Lower lobe of right lung (tissue), 2 donors: ENCODE measurements around the gene PIEZO2. TPM values are rescaled to one million over a fixed set of nuclear protein-coding genes. Genes with fewer than 3 reads are reported as not detected.

Source experiments
- ATAC-seq, 2 donors: fragments of 200-7000 bp; cut with Tn5 transposase; one replicate each; pipeline ENCODE4 v1.9.1; 2020 to 2022; ENCODE audit warnings: mild to moderate bottlenecking in 2 of 2, moderate library complexity in 2 of 2
- DNase-seq: peaks from one replicate; pipeline ENCODE4 v3.0.0-alpha.2; 2020
- H3K27ac ChIP-seq: fragments of 200-600 bp; one replicate; pipeline ENCODE4 v1.8.0; 2022
- H3K27me3 ChIP-seq: fragments of 200-600 bp; one replicate; pipeline ENCODE4 v1.8.0; 2022; ENCODE audit warnings: low read depth
- H3K36me3 ChIP-seq: fragments of 200-600 bp; one replicate; pipeline ENCODE4 v1.8.0; 2022; ENCODE audit warnings: mild to moderate bottlenecking
- H3K4me1 ChIP-seq: fragments of 200-600 bp; one replicate; pipeline ENCODE4 v1.8.0; 2022
- H3K4me3 ChIP-seq: fragments of 200-600 bp; one replicate; pipeline ENCODE4 v1.8.0; 2022; ENCODE audit warnings: mild to moderate bottlenecking
- H3K9me3 ChIP-seq: fragments of 200-600 bp; one replicate; pipeline ENCODE4 v1.8.0; 2022
- intact Hi-C: fragments of 100-400 bp; cut with DNase I; formaldehyde crosslinking; loops from one replicate; pipeline ENCODE4 v1.11.0; 2022
- total RNA-seq: library from RNA; stranded (reverse); fragmentation: NEBNext Ultra II Directional; extraction: Animal tissue kit (Norgen Biotek cat#: 25700); gene quantifications from one replicate; pipeline ENCODE4 v1.2.1, GENCODE V29; 2021
- TF ChIP-seq, protein P1 (sequence below): fragments of 200-600 bp; IDR thresholded peaks from one replicate; pipeline ENCODE4 v1.8.0; 2022; ENCODE audit warnings: antibody characterized with exemption, mild to moderate bottlenecking
- donor health status: DM: no; HTN: yes; CAD: no; lungs with severe emphysema.

PIEZO2 gene
- total RNA-seq, 1 donor from 2014 or later, result 11.1 TPM

DNA sequence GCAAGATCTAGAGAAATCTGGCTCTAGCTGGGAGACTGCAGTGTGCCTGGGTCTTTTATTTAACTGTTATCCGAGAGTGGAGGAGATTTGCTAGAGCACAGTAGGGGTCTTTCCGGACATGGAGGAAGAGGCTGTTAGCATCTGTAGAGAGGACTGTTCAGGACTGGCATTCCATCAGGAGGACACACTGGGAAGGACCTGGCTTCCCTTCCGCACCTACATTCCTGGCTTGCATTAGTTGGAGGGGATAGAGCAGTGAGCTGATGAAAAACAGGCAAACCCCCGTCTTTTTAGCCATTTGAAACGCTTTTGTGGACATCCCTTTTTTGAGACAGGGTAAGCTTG, 874 bp upstream of the PIEZO2 start:
- Histone ChIP-seq H3K27me3 (peaks cover 56% of the 10 kb centered on the region), H3K36me3 (no peaks in the 10 kb centered on the region), H3K27ac (no peak overlapping the region), H3K4me3 (no peak overlapping the region), H3K9me3 (no peaks in the 10 kb centered on the region), H3K4me1 (peaks cover 15% of the 10 kb centered on the region)
- ATAC-seq (no peak), DNase-seq (no peak)
- TF ChIP-seq, protein P1, sequence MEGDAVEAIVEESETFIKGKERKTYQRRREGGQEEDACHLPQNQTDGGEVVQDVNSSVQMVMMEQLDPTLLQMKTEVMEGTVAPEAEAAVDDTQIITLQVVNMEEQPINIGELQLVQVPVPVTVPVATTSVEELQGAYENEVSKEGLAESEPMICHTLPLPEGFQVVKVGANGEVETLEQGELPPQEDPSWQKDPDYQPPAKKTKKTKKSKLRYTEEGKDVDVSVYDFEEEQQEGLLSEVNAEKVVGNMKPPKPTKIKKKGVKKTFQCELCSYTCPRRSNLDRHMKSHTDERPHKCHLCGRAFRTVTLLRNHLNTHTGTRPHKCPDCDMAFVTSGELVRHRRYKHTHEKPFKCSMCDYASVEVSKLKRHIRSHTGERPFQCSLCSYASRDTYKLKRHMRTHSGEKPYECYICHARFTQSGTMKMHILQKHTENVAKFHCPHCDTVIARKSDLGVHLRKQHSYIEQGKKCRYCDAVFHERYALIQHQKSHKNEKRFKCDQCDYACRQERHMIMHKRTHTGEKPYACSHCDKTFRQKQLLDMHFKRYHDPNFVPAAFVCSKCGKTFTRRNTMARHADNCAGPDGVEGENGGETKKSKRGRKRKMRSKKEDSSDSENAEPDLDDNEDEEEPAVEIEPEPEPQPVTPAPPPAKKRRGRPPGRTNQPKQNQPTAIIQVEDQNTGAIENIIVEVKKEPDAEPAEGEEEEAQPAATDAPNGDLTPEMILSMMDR, result no peak
- intact Hi-C loops, result no loop called here

DNA sequence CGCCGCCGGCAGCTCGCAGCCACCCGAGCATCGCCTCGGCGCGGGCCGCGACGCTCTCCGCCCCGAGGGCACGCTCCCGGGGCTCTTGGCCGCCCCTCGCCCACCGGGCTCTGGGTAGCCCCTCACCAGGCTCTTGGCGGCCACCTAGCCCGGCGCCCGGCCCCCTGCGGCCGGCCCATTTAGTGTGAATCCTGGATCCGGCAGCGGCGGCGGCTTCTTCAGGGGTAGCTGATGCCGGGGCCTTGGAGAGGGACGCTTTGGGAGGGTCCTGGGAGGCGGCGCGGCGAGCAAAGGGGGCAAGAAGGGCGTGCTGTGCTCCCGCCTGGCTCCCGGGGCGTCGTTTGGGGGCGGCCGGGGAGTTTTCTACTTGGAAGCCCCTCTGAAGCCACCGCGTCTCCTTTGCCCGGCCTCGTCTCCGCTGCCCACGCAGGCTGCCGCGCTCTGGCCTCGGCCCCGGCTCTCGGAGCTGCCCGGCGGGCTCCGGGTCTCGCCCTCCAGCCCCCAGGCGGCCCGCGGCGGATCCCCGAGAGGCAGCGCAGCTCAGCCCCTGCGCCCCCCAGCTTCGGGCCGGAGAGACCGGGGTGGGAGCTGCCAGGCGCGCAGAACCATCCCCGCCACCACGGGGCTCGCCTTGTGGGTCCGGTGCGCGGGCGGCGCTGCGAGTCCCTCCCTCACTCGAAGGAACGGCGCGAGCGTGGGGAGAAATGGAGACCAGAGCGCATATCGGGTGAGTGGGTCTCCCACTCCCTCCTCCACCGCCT, 509 bp downstream of the PIEZO2 start:
- intact Hi-C loops, result no loop called here
- no peak for DNase-seq
- H3K27me3 ChIP-seq, result peaks cover 56% of the 10 kb centered on the region
- H3K9me3 ChIP-seq, result no peaks in the 10 kb centered on the region
- H3K36me3 ChIP-seq, result no peaks in the 10 kb centered on the region
- H3K4me1 ChIP-seq, result peaks cover 15% of the 10 kb centered on the region
- peak overlapping the region; percentile 52 for H3K4me3 ChIP-seq
- peak overlapping the region; percentile 49 for H3K27ac ChIP-seq
- TF ChIP-seq, protein P1, result no peak
- ATAC-seq, result peak in 1 of 2 donors; percentile 30

DNA sequence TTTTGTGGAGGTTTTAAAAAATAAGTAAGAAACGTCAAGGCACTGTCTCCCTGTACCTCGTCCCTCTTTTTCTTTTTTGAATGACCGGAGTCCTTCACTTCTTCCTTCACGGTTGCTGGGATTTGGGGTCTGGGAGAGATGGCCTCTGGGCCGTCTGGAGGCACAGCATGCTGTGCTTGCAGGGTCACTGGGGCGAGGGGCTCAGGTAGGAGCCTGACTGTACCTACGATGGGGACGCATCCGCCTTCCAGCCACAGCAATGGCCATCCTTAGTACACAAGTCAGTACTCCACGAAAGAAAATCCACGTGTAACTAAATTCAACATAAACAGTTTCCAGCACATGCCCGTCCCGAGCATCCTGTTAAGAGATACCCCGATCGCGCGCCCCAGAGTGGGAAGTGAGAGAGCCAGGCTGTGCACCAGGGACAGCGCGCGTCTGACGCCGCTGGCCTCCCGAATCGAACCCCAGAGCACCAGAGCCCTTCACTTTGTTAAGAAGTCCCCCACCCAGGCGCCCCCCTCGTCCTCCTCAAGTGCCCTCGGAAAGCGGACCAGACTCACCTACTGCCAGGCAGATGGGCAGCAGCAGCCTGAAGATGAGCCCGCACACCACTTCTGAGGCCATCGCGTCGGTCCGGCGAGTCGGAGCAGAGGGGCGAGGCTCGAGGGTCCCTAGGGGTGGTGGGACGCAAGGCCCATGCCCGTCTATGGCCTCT, 1.2 kb downstream of the PIEZO2 start:
- ATAC-seq, result no peak
- DNase-seq, result no peak

DNA sequence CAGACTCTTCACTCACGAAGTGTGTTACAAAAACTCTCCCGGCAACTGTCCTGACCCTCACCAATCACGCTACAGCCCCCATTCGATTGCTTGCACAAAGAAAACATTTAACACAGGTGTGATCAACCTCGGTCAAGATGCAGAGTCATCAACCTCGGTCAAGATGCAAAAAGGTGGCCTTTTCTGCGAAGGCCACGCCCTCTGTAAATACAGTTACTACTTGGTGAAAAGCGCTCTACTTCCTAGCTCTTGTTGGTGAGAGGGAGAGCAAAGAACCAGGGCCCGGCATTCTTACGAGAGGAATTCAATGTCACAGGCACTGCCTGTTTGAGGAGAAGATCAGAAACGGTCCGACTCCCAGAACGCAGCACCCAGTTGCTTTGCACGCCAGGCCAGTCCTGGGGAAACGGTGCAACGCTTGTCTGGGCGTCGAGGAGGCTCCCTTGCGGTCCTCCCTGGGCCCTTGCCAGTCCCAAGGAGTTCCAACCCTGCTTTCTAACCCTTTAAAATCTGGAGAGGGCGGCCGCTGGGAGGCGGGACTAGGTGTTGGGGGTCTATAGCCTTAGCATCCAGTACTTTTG, 1.9 kb downstream of the PIEZO2 start:
- ATAC-seq, result peak in 1 of 2 donors; percentile 7
- Histone ChIP-seq H3K4me1 (peaks cover 15% of the 10 kb centered on the region), H3K4me3 (peak overlapping the region; percentile 52), H3K9me3 (no peaks in the 10 kb centered on the region), H3K27ac (no peak overlapping the region), H3K27me3 (peaks cover 56% of the 10 kb centered on the region), H3K36me3 (no peaks in the 10 kb centered on the region)
- DNase-seq, result no peak
- TF ChIP-seq, protein P1, result no peak
- intact Hi-C loops, result no loop called here

More for the DNA sequence above, 1.2 kb downstream of the PIEZO2 start:
- peak overlapping the region; percentile 49 for H3K27ac ChIP-seq
- intact Hi-C loops, result no loop called here
- H3K4me3 ChIP-seq, result peak overlapping the region; percentile 52
- peaks cover 56% of the 10 kb centered on the region for H3K27me3 ChIP-seq
- TF ChIP-seq, protein P1, result no peak
- H3K9me3 ChIP-seq, result no peaks in the 10 kb centered on the region
- H3K36me3 ChIP-seq, result no peaks in the 10 kb centered on the region
- peaks cover 15% of the 10 kb centered on the region for H3K4me1 ChIP-seq

DNA sequence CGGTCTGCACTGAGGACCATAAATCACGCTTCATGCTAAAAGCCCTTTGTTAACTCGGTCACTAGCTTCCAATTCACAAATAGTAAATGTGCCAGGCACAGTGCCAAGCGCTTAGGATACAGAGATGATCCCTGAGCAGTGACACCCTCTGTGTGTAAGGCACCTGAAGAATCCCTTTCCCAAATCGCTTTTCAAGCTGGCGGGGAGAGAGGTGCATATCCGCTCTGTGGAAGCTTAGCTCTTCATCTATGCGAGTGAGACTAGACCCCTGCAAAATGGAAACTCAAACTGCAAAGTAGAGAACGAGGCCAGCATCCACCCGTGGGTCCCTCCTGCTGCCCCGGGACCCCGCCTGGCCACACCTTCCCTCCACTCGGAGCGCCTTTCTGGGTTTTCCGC, 2.4 kb downstream of the PIEZO2 start:
- no peaks in the 10 kb centered on the region for H3K9me3 ChIP-seq
- DNase-seq, result no peak
- intact Hi-C loops, result no loop called here
- no peaks in the 10 kb centered on the region for H3K36me3 ChIP-seq
- H3K27ac ChIP-seq, result no peak overlapping the region
- H3K27me3 ChIP-seq, result peaks cover 56% of the 10 kb centered on the region
- peaks cover 15% of the 10 kb centered on the region for H3K4me1 ChIP-seq
- TF ChIP-seq, protein P1, result no peak
- ATAC-seq, result no peak
- peak overlapping the region; percentile 52 for H3K4me3 ChIP-seq
